ENCODE measurements around the gene ASTN2. TPM values are rescaled to one million over a fixed set of nuclear protein-coding genes. Genes with fewer than 3 reads are reported as not detected.

The ASTN2 gene
- polyA plus RNA-seq, 2 of the 4 experiments (the other 2 are of a cell fraction) = 5.8 to 11.6 TPM

GRCh38 chr9:116475201-116475600 is 939.7 kb downstream of the ASTN2 start (continued):
- TF ChIP-seq EP300 (IDR thresholded peaks at IDR 0.05) = no peak
- no peak for TF ChIP-seq HOXB5 (CRISPR knock-in tag; IDR thresholded peaks at IDR 0.05)
- no peak for TF ChIP-seq BHLHE40 (IDR thresholded peaks at IDR 0.05; ENCODE audit: low read depth, low read length)
- no peak for TF ChIP-seq GATA3 (IDR thresholded peaks at IDR 0.05; ENCODE audit: borderline replicate concordance)
- TF ChIP-seq, protein P1, sequence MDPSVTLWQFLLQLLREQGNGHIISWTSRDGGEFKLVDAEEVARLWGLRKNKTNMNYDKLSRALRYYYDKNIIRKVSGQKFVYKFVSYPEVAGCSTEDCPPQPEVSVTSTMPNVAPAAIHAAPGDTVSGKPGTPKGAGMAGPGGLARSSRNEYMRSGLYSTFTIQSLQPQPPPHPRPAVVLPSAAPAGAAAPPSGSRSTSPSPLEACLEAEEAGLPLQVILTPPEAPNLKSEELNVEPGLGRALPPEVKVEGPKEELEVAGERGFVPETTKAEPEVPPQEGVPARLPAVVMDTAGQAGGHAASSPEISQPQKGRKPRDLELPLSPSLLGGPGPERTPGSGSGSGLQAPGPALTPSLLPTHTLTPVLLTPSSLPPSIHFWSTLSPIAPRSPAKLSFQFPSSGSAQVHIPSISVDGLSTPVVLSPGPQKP (IDR thresholded peaks at IDR 0.05; ENCODE audit: low read depth, low read length) = no peak

DNA sequence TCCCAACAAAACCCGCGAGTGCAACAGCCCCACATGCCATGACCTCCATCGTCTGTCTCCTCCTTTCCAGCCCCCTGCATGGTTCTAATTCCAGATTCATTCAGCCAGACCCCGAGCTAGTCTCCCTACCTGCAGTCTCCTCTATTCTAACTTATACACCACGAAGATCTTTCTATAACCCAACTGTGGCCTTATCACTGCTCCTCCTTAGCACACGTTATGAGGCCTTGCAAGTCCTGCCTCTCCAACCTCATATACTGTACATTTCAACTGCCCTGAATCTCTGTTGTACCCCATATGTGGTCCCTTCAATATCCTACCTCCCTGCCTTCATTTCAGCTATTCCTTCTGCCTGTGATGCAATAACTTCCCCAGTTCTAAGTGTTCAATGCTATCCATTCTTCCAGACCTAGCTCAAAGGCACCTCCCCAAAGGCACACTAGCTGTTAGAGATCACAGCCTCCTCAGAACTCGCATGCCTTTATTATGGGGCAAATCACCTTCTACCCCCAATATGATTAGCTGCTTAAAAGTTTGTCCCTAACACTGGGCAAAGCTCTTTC is 942.8 kb downstream of the ASTN2 start:
- ChIA-PET CTCF (interaction anchor here (0.7 to 2.1 kb wide), 3 partner anchors 10 to 878 kb away, joined by 3 to 8 read pairs (median 3); no protein-coding TSS in a partner anchor), POLR2A (no interaction called here)
- Histone ChIP-seq H3K4me2 (no peak overlapping the region), H3K4me3 (no peak overlapping the region), H3K4me1 (0 out of 3 replicates have a peak, but pooled peaks cover 4% of the 10 kb centered on the region), H3K27ac (peak overlapping the region in 1 of 2 experiments; percentile 48; a peak in 2 of 6 replicates), H3K9me3 (no peaks in the 10 kb centered on the region)
- WGBS (ENCODE audit: missing lambda C conversion rate) = 87% methylated on average over 7 of the region's 7 CpGs
- ATAC-seq (no peak), FAIRE-seq (no peak), DNase-seq (ENCODE audit: low read depth in 1 of 2, low spot score in 1 of 2) (no peak)
- TF ChIP-seq NPAS2 (CRISPR knock-in tag; IDR thresholded peaks at IDR 0.05; ENCODE audit: borderline replicate concordance) (no peak), BHLHE40 (IDR thresholded peaks at IDR 0.05; ENCODE audit: low read depth, low read length) (no peak), RARB (CRISPR knock-in tag; IDR thresholded peaks at IDR 0.05) (no peak), JUN (IDR thresholded peaks at IDR 0.05) (no peak), POLR2A (IDR thresholded peaks at IDR 0.05; ENCODE audit: low read length) (no peak), CHD4 (IDR thresholded peaks at IDR 0.05; ENCODE audit: borderline replicate concordance) (no peak), HDAC2 (IDR thresholded peaks at IDR 0.05) (no peak), FOSB (CRISPR knock-in tag; IDR thresholded peaks at IDR 0.05) (no peak), ZFP36 (IDR thresholded peaks at IDR 0.05; ENCODE audit: borderline replicate concordance, partially characterized antibody) (no peak), RCOR1 (IDR thresholded peaks at IDR 0.05; ENCODE audit: low read depth, low read length) (no peak), EHF (CRISPR knock-in tag; IDR thresholded peaks at IDR 0.05) (no peak), MAZ (IDR thresholded peaks at IDR 0.05; ENCODE audit: borderline replicate concordance, low read depth, low read length) (no peak), MYC (IDR thresholded peaks at IDR 0.05; ENCODE audit: borderline replicate concordance, low read length) (no peak), TFCP2L1 (CRISPR knock-in tag; IDR thresholded peaks at IDR 0.05) (no peak)
- TF ChIP-seq, protein P2, sequence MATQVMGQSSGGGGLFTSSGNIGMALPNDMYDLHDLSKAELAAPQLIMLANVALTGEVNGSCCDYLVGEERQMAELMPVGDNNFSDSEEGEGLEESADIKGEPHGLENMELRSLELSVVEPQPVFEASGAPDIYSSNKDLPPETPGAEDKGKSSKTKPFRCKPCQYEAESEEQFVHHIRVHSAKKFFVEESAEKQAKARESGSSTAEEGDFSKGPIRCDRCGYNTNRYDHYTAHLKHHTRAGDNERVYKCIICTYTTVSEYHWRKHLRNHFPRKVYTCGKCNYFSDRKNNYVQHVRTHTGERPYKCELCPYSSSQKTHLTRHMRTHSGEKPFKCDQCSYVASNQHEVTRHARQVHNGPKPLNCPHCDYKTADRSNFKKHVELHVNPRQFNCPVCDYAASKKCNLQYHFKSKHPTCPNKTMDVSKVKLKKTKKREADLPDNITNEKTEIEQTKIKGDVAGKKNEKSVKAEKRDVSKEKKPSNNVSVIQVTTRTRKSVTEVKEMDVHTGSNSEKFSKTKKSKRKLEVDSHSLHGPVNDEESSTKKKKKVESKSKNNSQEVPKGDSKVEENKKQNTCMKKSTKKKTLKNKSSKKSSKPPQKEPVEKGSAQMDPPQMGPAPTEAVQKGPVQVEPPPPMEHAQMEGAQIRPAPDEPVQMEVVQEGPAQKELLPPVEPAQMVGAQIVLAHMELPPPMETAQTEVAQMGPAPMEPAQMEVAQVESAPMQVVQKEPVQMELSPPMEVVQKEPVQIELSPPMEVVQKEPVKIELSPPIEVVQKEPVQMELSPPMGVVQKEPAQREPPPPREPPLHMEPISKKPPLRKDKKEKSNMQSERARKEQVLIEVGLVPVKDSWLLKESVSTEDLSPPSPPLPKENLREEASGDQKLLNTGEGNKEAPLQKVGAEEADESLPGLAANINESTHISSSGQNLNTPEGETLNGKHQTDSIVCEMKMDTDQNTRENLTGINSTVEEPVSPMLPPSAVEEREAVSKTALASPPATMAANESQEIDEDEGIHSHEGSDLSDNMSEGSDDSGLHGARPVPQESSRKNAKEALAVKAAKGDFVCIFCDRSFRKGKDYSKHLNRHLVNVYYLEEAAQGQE (IDR thresholded peaks at IDR 0.05) = no peak
- TF ChIP-seq, protein P3, sequence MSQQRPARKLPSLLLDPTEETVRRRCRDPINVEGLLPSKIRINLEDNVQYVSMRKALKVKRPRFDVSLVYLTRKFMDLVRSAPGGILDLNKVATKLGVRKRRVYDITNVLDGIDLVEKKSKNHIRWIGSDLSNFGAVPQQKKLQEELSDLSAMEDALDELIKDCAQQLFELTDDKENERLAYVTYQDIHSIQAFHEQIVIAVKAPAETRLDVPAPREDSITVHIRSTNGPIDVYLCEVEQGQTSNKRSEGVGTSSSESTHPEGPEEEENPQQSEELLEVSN (IDR thresholded peaks at IDR 0.05; ENCODE audit: borderline replicate concordance, low read depth) = no peak
